T-helper 2 cell treated with Interferon-gamma antibody and Interleukin-4, amounts not matched to agents 100 ng/mL and 5 ng/mL, for 36 hours (primary cell): ENCODE data around the gene CHRNB2. TPM values are rescaled to one million over a fixed set of nuclear protein-coding genes. Genes with fewer than 3 reads are reported as not detected.

Experiments
- intact Hi-C: fragments of 100-400 bp; cut with micrococcal nuclease; formaldehyde crosslinking; loops from one replicate; pipeline ENCODE4 v1.15.1; 2023
- total RNA-seq: library from RNA; stranded (reverse); gene quantifications from 2 replicates; pipeline ENCODE4 v1.2.3, GENCODE V29; 2022

The CHRNB2 gene
- total RNA-seq, 1 donor from 2014 or later = not detected

GRCh38 chr1:154552036-154552435 is 15.5 kb upstream of the CHRNB2 start:
- intact Hi-C loops = no loop called here

- intact Hi-C loops = no loop called here
Observed at GRCh38 chr1:154553056-154554030, 14.2 kb upstream of the CHRNB2 start.

GRCh38 chr1:154556422-154556821 is 11.2 kb upstream of the CHRNB2 start:
- intact Hi-C loops = loop anchor here (5.0 kb wide), 4 partner anchors 149 to 401 kb away; partner anchors contain the start of genes ATP8B2, IL6R and PBXIP1

GRCh38 chr1:154557248-154557938 is 10.2 kb upstream of the CHRNB2 start:
- intact Hi-C loops = loop anchor here (5.0 kb wide), 4 partner anchors 150 to 400 kb away; partner anchors contain the start of genes ATP8B2, IL6R and PBXIP1

- intact Hi-C loops = loop anchor here (1.0 to 5.0 kb wide), 9 partner anchors 50 to 527 kb away; partner anchors contain the start of genes ADAR, ATP8B2, CKS1B and IL6R
Observed at GRCh38 chr1:154557939-154558719, 9.4 kb upstream of the CHRNB2 start, which contains the start of gene UBE2Q1. Gene UBE2Q1 (minus strand): TSS chr1:154558662. CDS start chr1:154558553, 109 bp downstream.

GRCh38 chr1:154558720-154559465 is 8.7 kb upstream of the CHRNB2 start:
- intact Hi-C loops = loop anchor here (1.0 to 5.0 kb wide), 13 partner anchors 9 to 526 kb away; partner anchors contain the start of genes ADAR, ATP8B2, CKS1B and IL6R

- intact Hi-C loops = loop anchor here (1.0 to 5.0 kb wide), 10 partner anchors 9 to 502 kb away; partner anchors contain the start of genes ATP8B2, IL6R, PBXIP1 and PMVK
Observed at GRCh38 chr1:154559466-154560044, 8.0 kb upstream of the CHRNB2 start.

- intact Hi-C loops = no loop called here
Observed at GRCh38 chr1:154565876-154566275, 1.7 kb upstream of the CHRNB2 start.

GRCh38 chr1:154568157-154568815 is 708 bp downstream of the CHRNB2 start:
- intact Hi-C loops = loop anchor here (1.0 kb wide), 1 partner anchor 9 kb away; no protein-coding TSS in a partner anchor

- intact Hi-C loops = no loop called here
Observed at GRCh38 chr1:154571244-154571963, 3.8 kb downstream of the CHRNB2 start.

- intact Hi-C loops = no loop called here
Observed at GRCh38 chr1:154571964-154572288, 4.3 kb downstream of the CHRNB2 start.

GRCh38 chr1:154572468-154573167 is 5.0 kb downstream of the CHRNB2 start:
- intact Hi-C loops = no loop called here

GRCh38 chr1:154573168-154573510 is 5.6 kb downstream of the CHRNB2 start:
- intact Hi-C loops = no loop called here

- intact Hi-C loops = no loop called here
Observed at GRCh38 chr1:154574716-154575115, 7.1 kb downstream of the CHRNB2 start.

GRCh38 chr1:154575147-154575927 is 7.8 kb downstream of the CHRNB2 start:
- intact Hi-C loops = no loop called here

- intact Hi-C loops = no loop called here
Observed at GRCh38 chr1:154575951-154576566, 8.5 kb downstream of the CHRNB2 start.
